K562 (cell line): ENCODE measurements around the gene INCA1. TPM values are rescaled to one million over a fixed set of nuclear protein-coding genes. Genes with fewer than 3 reads are reported as not detected.
A peak's percentile ranks its signal among the peaks of the same experiment; 100 is the strongest.

Experiments used
- ATAC-seq: fragments of 200-7000 bp; cut with Tn5 transposase; 3 replicates; pipeline ENCODE4 v1.9.1; 2020; ENCODE audit warnings: moderate library complexity
- BruUV-seq: library from RNA; stranded (reverse); fragments of 400-500 nt; replicated peaks from 2 replicates; lab custom pipeline; 2021; lab: Mats Ljungman, UMichigan
- CTCF ChIA-PET: fragments of 300-600 bp; formaldehyde crosslinking; extraction: SDS; loops from one replicate; lab custom pipeline; 2021; ENCODE audit warnings: low intra/inter-chr PET ratio; lab: Yijun Ruan, JAX
- POLR2A ChIA-PET: fragments of 300-600, 350-650 bp; sonication (Branson Sonifier 250); formaldehyde crosslinking; extraction: SDS; loops from one replicate; lab custom pipeline; 2021; ENCODE audit warnings: antibody characterized with exemption, inconsistent platforms; lab: Yijun Ruan, JAX
- DNase-seq, 4 experiments: peaks; one replicate each; pipeline versions ENCODE4 v3.0.0 to v3.0.0-alpha.2; 2011 to 2018; ENCODE audit warnings: low spot score in 3 of 4, mixed read lengths in 3 of 4; ENCODE audit errors: extremely low read depth in 1 of 4
- FAIRE-seq: peaks from 2 replicates; lab custom pipeline; 2011; peaks lifted over from hg19 to GRCh38; lab: Jason Lieb, UNC
- H2AFZ ChIP-seq: 2 replicates; pipeline ENCODE4 v1.6.0; 2011; ENCODE audit warnings: low read depth, low read length, control low read depth, inconsistent platforms
- H3K27ac ChIP-seq: fragments of 200-600 bp; 3 replicates; pipeline ENCODE4 v1.8.0; 2011; ENCODE audit warnings: low read depth, mild to moderate bottlenecking, control low read depth, inconsistent platforms, low read length, moderate library complexity, mixed read lengths; ENCODE audit errors: extremely low read depth
- H3K27me3 ChIP-seq, 2 experiments: fragments of 300-600 bp in 1 of 2; 2 replicates in 1 of 2; 3 replicates in 1 of 2; pipeline versions ENCODE4 v1.6.0 to v1.8.0; 2011; ENCODE audit warnings: inconsistent platforms in 2 of 2, low read length in 2 of 2, mild to moderate bottlenecking in 1 of 2, mixed read lengths in 1 of 2, moderate library complexity in 1 of 2; ENCODE audit not compliant: control insufficient read depth in 2 of 2, insufficient read depth in 2 of 2
- H3K36me3 ChIP-seq: fragments of 300-600 bp; 3 replicates; pipeline ENCODE4 v1.8.0; 2011; ENCODE audit warnings: mild to moderate bottlenecking, low read length, inconsistent platforms; ENCODE audit not compliant: control insufficient read depth, insufficient read depth
- H3K4me1 ChIP-seq, 2 experiments: fragments of 200-600 bp in 1 of 2; replicated peaks in 1 of 2; 2 replicates in 1 of 2; 3 replicates in 1 of 2; pipeline versions ENCODE4 v1.5.1 to v1.8.0; 2011; ENCODE audit warnings: inconsistent platforms in 2 of 2, low read length in 2 of 2, mild to moderate bottlenecking in 1 of 2, mixed read lengths in 1 of 2, moderate library complexity in 1 of 2; ENCODE audit not compliant: control insufficient read depth in 2 of 2, insufficient read depth in 2 of 2
- H3K4me2 ChIP-seq: 2 replicates; pipeline ENCODE4 v1.6.1; 2011; ENCODE audit warnings: low read length, control low read depth, inconsistent platforms, mixed read lengths; ENCODE audit not compliant: insufficient read depth
- H3K4me3 ChIP-seq: fragments of 200-600 bp; sonication (generic), shearing (Covaris generic); 2 replicates; pipeline ENCODE4 v1.5.1; 2016; ENCODE audit warnings: control low read depth, inconsistent platforms
- H3K79me2 ChIP-seq: fragments of 200-600 bp; 3 replicates; pipeline ENCODE4 v1.8.0; 2011; ENCODE audit warnings: low read length, inconsistent platforms; ENCODE audit not compliant: control insufficient read depth, insufficient read depth
- H3K9ac ChIP-seq, 2 experiments: 2 replicates each; pipeline versions ENCODE4 v1.6.0 to v1.6.1; 2011; ENCODE audit warnings: low read depth in 2 of 2, low read length in 2 of 2, control low read depth in 1 of 2, inconsistent platforms in 1 of 2, mild to moderate bottlenecking in 1 of 2, mixed read lengths in 1 of 2; ENCODE audit not compliant: insufficient read depth in 1 of 2
- H3K9me1 ChIP-seq: one replicate; pipeline ENCODE4 v1.6.0; 2011; ENCODE audit warnings: inconsistent platforms, mild to moderate bottlenecking, low read length, moderate library complexity; ENCODE audit not compliant: control insufficient read depth, insufficient read depth
- H3K9me3 ChIP-seq: replicated peaks from 2 replicates; pipeline ENCODE4 v1.5.1; 2011; ENCODE audit warnings: low read depth, low read length, inconsistent platforms; ENCODE audit not compliant: control insufficient read depth, insufficient read depth
- H4K20me1 ChIP-seq: replicated peaks from 2 replicates; pipeline ENCODE4 v1.6.1; 2011; ENCODE audit warnings: low read length, inconsistent platforms, mixed read lengths; ENCODE audit not compliant: control insufficient read depth, insufficient read depth
- ARHGAP35 ChIP-seq: fragments of 450-650 bp; IDR thresholded peaks from 2 replicates; pipeline ENCODE4 v1.6.1; 2018; ENCODE audit not compliant: partially characterized antibody
- CREBBP ChIP-seq: IDR thresholded peaks from one replicate; pipeline ENCODE4 v1.6.1; 2012; ENCODE audit warnings: low read depth, mild to moderate bottlenecking, control low read depth, inconsistent platforms, low read length
- RBBP5 ChIP-seq: fragments of 200-600 bp; sonication (generic); IDR thresholded peaks from 2 replicates; pipeline ENCODE4 v1.6.1; 2012; ENCODE audit warnings: borderline replicate concordance, mild to moderate bottlenecking, low read length, control low read depth, inconsistent platforms; ENCODE audit not compliant: insufficient read depth, poor library complexity, severe bottlenecking
- RBM15 ChIP-seq: fragments of 200-400 bp; formaldehyde crosslinking; IDR thresholded peaks from 2 replicates; pipeline ENCODE4 v1.6.1; 2018; ENCODE audit warnings: mild to moderate bottlenecking, low read length, moderate library complexity; ENCODE audit not compliant: insufficient read depth
- SAP30 ChIP-seq: fragments of 200-600 bp; sonication (generic); IDR thresholded peaks from 2 replicates; pipeline ENCODE4 v1.6.1; 2012; ENCODE audit warnings: borderline replicate concordance, low read depth, mild to moderate bottlenecking, moderate library complexity, low read length, control low read depth, inconsistent platforms; ENCODE audit not compliant: insufficient read depth, poor library complexity, severe bottlenecking
- TFE3 ChIP-seq: fragments of 450-650 bp; formaldehyde crosslinking; IDR thresholded peaks from 2 replicates; pipeline ENCODE4 v1.4.0; 2020; ENCODE audit warnings: mild to moderate bottlenecking, mixed read lengths
- TOE1 ChIP-seq, 2 experiments: fragments of 450-650 bp in 1 of 2; sonication (generic) in 1 of 2; formaldehyde crosslinking in 1 of 2; IDR thresholded peaks; 2 replicates each; pipeline versions ENCODE4 v1.7.1 to v1.8.0; 2016 to 2022; ENCODE audit warnings: borderline replicate concordance in 2 of 2, mild to moderate bottlenecking in 2 of 2, antibody characterized with exemption in 1 of 2, inconsistent platforms in 1 of 2, low read depth in 1 of 2, missing genetic modification reagents in 1 of 2, moderate library complexity in 1 of 2
- ZKSCAN8 ChIP-seq: fragments of 200-800 bp; sonication (Bioruptor generic); IDR thresholded peaks from 2 replicates; pipeline ENCODE4 v1.6.1; 2016; ENCODE audit warnings: missing genetic modification characterization, missing compliant biosample characterization
- ZNF133 ChIP-seq: fragments of 250-450 bp; sonication (Bioruptor Pico); IDR thresholded peaks from 2 replicates; pipeline ENCODE4 v1.4.0; 2020; ENCODE audit warnings: mild to moderate bottlenecking
- ZNF134 ChIP-seq: fragments of 250-450 bp; sonication (Bioruptor Pico); conservative IDR thresholded peaks from 2 replicates; pipeline ENCODE4 v1.4.0; 2020
- WGBS: fragments of 100-300 bp; shearing (Covaris generic); methylation state at CpG from one replicate; pipeline ENCODE4 v1.1.6; 2016; ENCODE audit warnings: low coverage, mixed read lengths; ENCODE audit not compliant: insufficient coverage; ENCODE audit errors: missing lambda C conversion rate; 5-methylcytosine and 5-hydroxymethylcytosine counted together
- in situ Hi-C: fragments of 300-500 bp; cut with MboI; formaldehyde crosslinking; loops from 4 replicates; pipeline ENCODE4 v1.15.0; 2018; ENCODE audit warnings: inconsistent platforms, mixed read lengths
- intact Hi-C: fragments of 100-400 bp; cut with micrococcal nuclease; formaldehyde crosslinking; loops from 2 replicates; pipeline ENCODE4 v1.14.2; 2022
- polyA plus RNA-seq, 8 experiments: library from polyadenylated mRNA; depleted of rRNA in 4 of 8; stranded (reverse) in 5 of 8; unstranded in 3 of 8; fragments of >200 nt; fragmentation: Nextera tagmentation in 2 of 8; fragmentation: Illumina TruSeq in 1 of 8; extraction: Ambion mirVana in 2 of 8; extraction: Trizol in 1 of 8; gene quantifications; 2 replicates each; pipeline versions ENCODE4 v1.2.1 to v1.2.3, GENCODE V29; 2011 to 2014; ENCODE audit warnings: inconsistent platforms in 1 of 8, missing spikeins in 1 of 8
- total RNA-seq, 7 experiments: library from RNA; depleted of rRNA in 6 of 7; stranded (reverse); fragments of >200 nt in 6 of 7; fragmentation: Illumina TruSeq in 2 of 7; extraction: Trizol in 2 of 7; gene quantifications; 2 replicates each; pipeline versions ENCODE4 v1.2.1 to v1.2.3, GENCODE V29; 2011 to 2021; ENCODE audit warnings: low replicate concordance in 1 of 7
- TF ChIP-seq, protein P1 (sequence below): fragments of 250-450 bp; sonication (Bioruptor Pico); IDR thresholded peaks from 2 replicates; pipeline ENCODE4 v1.8.0; 2021; ENCODE audit warnings: borderline replicate concordance, mild to moderate bottlenecking, moderate library complexity; ENCODE audit not compliant: poor library complexity, severe bottlenecking
- TF ChIP-seq, protein P2 (sequence below): sonication (generic); formaldehyde crosslinking; IDR thresholded peaks from 2 replicates; pipeline ENCODE4 v1.8.1; 2023; ENCODE audit warnings: mild to moderate bottlenecking, missing genetic modification reagents
- TF ChIP-seq, protein P3 (sequence below): fragments of 150-350 bp; IDR thresholded peaks from 2 replicates; pipeline ENCODE4 v1.6.1; 2014; ENCODE audit warnings: low read depth, mild to moderate bottlenecking, low read length, borderline replicate concordance

INCA1 gene
- total and polyA plus RNA-seq, 9 of the 15 experiments (the other 6 are each of a cell fraction or from before 2014, with no cell fraction given) = 0.08 to 0.50 (median 0.13) TPM; not detected in 4

DNA sequence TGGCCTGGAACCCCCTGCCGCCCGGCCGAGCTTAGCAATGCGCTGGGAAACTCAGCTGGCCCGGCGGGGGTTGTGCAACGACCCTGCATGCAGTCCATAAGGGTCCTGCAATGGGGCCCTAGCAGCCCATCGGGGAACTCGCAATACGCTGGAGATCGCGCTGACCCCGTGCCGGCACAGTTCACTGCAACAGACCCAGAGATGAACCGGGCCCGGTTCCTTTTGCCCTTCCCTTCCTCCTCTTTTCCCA, 57.9 kb downstream of the INCA1 start:
- intact Hi-C loops (no loop called here), in situ Hi-C loops (no loop called here)
- Histone ChIP-seq H3K9me1 (no peaks in the 10 kb centered on the region), H3K9me3 (no peaks in the 10 kb centered on the region), H3K4me1 (peaks cover 13 to 28% of the 10 kb centered on the region in 2 experiments; a peak in 4 of 5 replicates), H3K36me3 (peaks cover 57% of the 10 kb centered on the region), H2AFZ (peak overlapping the region; percentile 64), H3K9ac (peak overlapping the region; percentile 95 to 98), H3K4me2 (peak overlapping the region; percentile 96), H4K20me1 (no peaks in the 10 kb centered on the region), H3K27me3 (no peaks in the 10 kb centered on the region), H3K79me2 (peaks cover 58% of the 10 kb centered on the region), H3K4me3 (peak overlapping the region; percentile 96), H3K27ac (peak overlapping the region; percentile 90)
- CTCF ChIA-PET = no interaction called here
- FAIRE-seq (no peak), DNase-seq (no peak), ATAC-seq (peak; percentile 3; the same call in 2 of the 3 replicates)
- under 1% methylated on average over 15 of the region's 16 CpGs for WGBS
- POLR2A ChIA-PET = interaction anchor here (0.6 to 1.6 kb wide), 9 partner anchors 11 to 162 kb away, joined by 3 to 20 read pairs (median 3); partner anchors contain the start of genes ENO3 and PFN1
- BruUV-seq = no TSS peak
- TF ChIP-seq TFE3 (no peak), ZKSCAN8 (CRISPR knock-in tag) (no peak), RBBP5 (no peak), CREBBP (no peak), SAP30 (peak; percentile 73), TOE1 (IDR thresholded peaks at IDR 0.05; ENCODE audit: borderline replicate concordance) (0 out of 2 replicates have a peak, but pooled peaks have one; percentile 23), TOE1 (CRISPR knock-in tag; IDR thresholded peaks at IDR 0.05; ENCODE audit: borderline replicate concordance, low read depth) (no peak), ZNF133 (CRISPR knock-in tag) (no peak), RBM15 (no peak), ARHGAP35 (no peak), ZNF134 (CRISPR knock-in tag) (no peak)
- TF ChIP-seq, protein P1, sequence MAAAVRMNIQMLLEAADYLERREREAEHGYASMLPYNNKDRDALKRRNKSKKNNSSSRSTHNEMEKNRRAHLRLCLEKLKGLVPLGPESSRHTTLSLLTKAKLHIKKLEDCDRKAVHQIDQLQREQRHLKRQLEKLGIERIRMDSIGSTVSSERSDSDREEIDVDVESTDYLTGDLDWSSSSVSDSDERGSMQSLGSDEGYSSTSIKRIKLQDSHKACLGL = no peak
- TF ChIP-seq, protein P2, sequence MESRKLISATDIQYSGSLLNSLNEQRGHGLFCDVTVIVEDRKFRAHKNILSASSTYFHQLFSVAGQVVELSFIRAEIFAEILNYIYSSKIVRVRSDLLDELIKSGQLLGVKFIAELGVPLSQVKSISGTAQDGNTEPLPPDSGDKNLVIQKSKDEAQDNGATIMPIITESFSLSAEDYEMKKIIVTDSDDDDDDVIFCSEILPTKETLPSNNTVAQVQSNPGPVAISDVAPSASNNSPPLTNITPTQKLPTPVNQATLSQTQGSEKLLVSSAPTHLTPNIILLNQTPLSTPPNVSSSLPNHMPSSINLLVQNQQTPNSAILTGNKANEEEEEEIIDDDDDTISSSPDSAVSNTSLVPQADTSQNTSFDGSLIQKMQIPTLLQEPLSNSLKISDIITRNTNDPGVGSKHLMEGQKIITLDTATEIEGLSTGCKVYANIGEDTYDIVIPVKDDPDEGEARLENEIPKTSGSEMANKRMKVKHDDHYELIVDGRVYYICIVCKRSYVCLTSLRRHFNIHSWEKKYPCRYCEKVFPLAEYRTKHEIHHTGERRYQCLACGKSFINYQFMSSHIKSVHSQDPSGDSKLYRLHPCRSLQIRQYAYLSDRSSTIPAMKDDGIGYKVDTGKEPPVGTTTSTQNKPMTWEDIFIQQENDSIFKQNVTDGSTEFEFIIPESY = no peak
- TF ChIP-seq, protein P3, sequence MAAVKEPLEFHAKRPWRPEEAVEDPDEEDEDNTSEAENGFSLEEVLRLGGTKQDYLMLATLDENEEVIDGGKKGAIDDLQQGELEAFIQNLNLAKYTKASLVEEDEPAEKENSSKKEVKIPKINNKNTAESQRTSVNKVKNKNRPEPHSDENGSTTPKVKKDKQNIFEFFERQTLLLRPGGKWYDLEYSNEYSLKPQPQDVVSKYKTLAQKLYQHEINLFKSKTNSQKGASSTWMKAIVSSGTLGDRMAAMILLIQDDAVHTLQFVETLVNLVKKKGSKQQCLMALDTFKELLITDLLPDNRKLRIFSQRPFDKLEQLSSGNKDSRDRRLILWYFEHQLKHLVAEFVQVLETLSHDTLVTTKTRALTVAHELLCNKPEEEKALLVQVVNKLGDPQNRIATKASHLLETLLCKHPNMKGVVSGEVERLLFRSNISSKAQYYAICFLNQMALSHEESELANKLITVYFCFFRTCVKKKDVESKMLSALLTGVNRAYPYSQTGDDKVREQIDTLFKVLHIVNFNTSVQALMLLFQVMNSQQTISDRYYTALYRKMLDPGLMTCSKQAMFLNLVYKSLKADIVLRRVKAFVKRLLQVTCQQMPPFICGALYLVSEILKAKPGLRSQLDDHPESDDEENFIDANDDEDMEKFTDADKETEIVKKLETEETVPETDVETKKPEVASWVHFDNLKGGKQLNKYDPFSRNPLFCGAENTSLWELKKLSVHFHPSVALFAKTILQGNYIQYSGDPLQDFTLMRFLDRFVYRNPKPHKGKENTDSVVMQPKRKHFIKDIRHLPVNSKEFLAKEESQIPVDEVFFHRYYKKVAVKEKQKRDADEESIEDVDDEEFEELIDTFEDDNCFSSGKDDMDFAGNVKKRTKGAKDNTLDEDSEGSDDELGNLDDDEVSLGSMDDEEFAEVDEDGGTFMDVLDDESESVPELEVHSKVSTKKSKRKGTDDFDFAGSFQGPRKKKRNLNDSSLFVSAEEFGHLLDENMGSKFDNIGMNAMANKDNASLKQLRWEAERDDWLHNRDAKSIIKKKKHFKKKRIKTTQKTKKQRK = no peak
